PC-9 (cell line): ENCODE data around the gene LIMS2. TPM values are rescaled to one million over a fixed set of nuclear protein-coding genes. Genes with fewer than 3 reads are reported as not detected.

Experiments
- BruUV-seq: library from RNA; stranded (reverse); fragments of 400-500 nt; replicated peaks from 2 replicates; lab custom pipeline; 2021; lab: Mats Ljungman, UMichigan
- CTCF ChIA-PET: fragments of 300-600 bp; sonication (Branson Sonifier 250); formaldehyde crosslinking; loops from one replicate; lab custom pipeline; 2022; ENCODE audit warnings: antibody characterized with exemption; lab: Charles Lee
- POLR2A ChIA-PET: fragments of 300-600 bp; sonication (Branson Sonifier 250); formaldehyde crosslinking; loops from one replicate; lab custom pipeline; 2022; ENCODE audit warnings: antibody characterized with exemption; ENCODE audit not compliant: unreplicated experiment; lab: Charles Lee
- DNase-seq, 2 experiments: peaks; one replicate each; pipeline versions ENCODE4 v3.0.0 to v3.0.0-alpha.2; 2015 to 2022; ENCODE audit warnings: mixed read lengths in 1 of 2
- H2AFZ ChIP-seq: fragments of 200-600 bp; sonication (generic); 2 replicates; pipeline ENCODE4 v1.8.1; 2017; ENCODE audit warnings: antibody characterized with exemption
- H3F3A ChIP-seq: fragments of 200-600 bp; sonication (generic); 2 replicates; pipeline ENCODE4 v1.8.1; 2017; ENCODE audit warnings: antibody characterized with exemption, mild to moderate bottlenecking, low read depth; ENCODE audit not compliant: insufficient read depth
- H3K27ac ChIP-seq: fragments of 200-600 bp; sonication (generic); 2 replicates; pipeline ENCODE4 v1.6.1; 2016; ENCODE audit warnings: mixed run types
- H3K27me3 ChIP-seq: fragments of 200-600 bp; sonication (generic); 2 replicates; pipeline ENCODE4 v1.6.1; 2016; ENCODE audit warnings: low read depth, mixed run types; ENCODE audit not compliant: insufficient read depth
- H3K36me3 ChIP-seq: fragments of 200-600 bp; sonication (generic); 2 replicates; pipeline ENCODE4 v1.6.1; 2016; ENCODE audit warnings: low read depth, mixed run types
- H3K4me1 ChIP-seq: fragments of 200-600 bp; sonication (generic); replicated peaks from 2 replicates; pipeline ENCODE4 v1.6.1; 2016; ENCODE audit warnings: mixed run types; ENCODE audit not compliant: insufficient read depth
- H3K4me2 ChIP-seq: fragments of 200-600 bp; sonication (generic); 2 replicates; pipeline ENCODE4 v1.6.1; 2017; ENCODE audit warnings: mixed run types
- H3K4me3 ChIP-seq: fragments of 200-600 bp; sonication (generic); 2 replicates; pipeline ENCODE4 v1.6.1; 2016; ENCODE audit warnings: mixed run types
- H3K79me2 ChIP-seq: fragments of 200-600 bp; sonication (generic); 2 replicates; pipeline ENCODE4 v1.6.1; 2017; ENCODE audit warnings: low read depth, mixed run types
- H3K9me2 ChIP-seq: fragments of 200-600 bp; sonication (generic); 2 replicates; pipeline ENCODE4 v1.8.1; 2017; ENCODE audit warnings: mild to moderate bottlenecking; ENCODE audit not compliant: insufficient read depth
- H3K9me3 ChIP-seq: fragments of 200-600 bp; sonication (generic); 2 replicates; pipeline ENCODE4 v1.8.1; 2016; ENCODE audit warnings: low read depth; ENCODE audit not compliant: insufficient read depth
- H4K20me1 ChIP-seq: fragments of 200-600 bp; sonication (generic); 2 replicates; pipeline ENCODE4 v1.8.1; 2017; ENCODE audit not compliant: insufficient read depth
- CTCF ChIP-seq: fragments of 200-600 bp; sonication (generic); conservative IDR thresholded peaks from 2 replicates; pipeline ENCODE4 v1.6.1; 2017; ENCODE audit warnings: mixed run types, antibody characterized with exemption, mild to moderate bottlenecking, moderate library complexity
- EZH2 ChIP-seq: fragments of 200-600 bp; sonication (generic); IDR thresholded peaks from 2 replicates; pipeline ENCODE4 v1.8.0; 2017; ENCODE audit warnings: antibody characterized with exemption, low read depth
- intact Hi-C: fragments of 100-400 bp; cut with micrococcal nuclease; formaldehyde crosslinking; loops from one replicate; pipeline ENCODE4 v1.10.0; 2022; ENCODE audit not compliant: unreplicated experiment
- total RNA-seq: library from RNA; stranded (reverse); gene quantifications from 2 replicates; pipeline ENCODE4 v1.2.3, GENCODE V29; 2021

The LIMS2 gene
- total RNA-seq, 1 experiment from 2014 or later, result 1.4 TPM

- H3K36me3 ChIP-seq, result no peaks in the 10 kb centered on the region
- no peaks in the 10 kb centered on the region for H3K9me2 ChIP-seq
- H2AFZ ChIP-seq, result no peak overlapping the region
- ChIA-PET POLR2A (no interaction called here), CTCF (no interaction called here)
- H3K4me3 ChIP-seq, result no peak overlapping the region
- no peaks in the 10 kb centered on the region for H3F3A ChIP-seq
- no peaks in the 10 kb centered on the region for H3K4me1 ChIP-seq
- H3K4me2 ChIP-seq, result no peak overlapping the region
- TF ChIP-seq CTCF (no peak), EZH2 (no peak)
- H3K79me2 ChIP-seq, result no peaks in the 10 kb centered on the region
- peaks cover 74% of the 10 kb centered on the region for H3K27me3 ChIP-seq
- peaks cover 8% of the 10 kb centered on the region for H3K9me3 ChIP-seq
- DNase-seq, result no peak
- H4K20me1 ChIP-seq, result no peaks in the 10 kb centered on the region
- intact Hi-C loops, result no loop called here
- BruUV-seq, result no TSS peak
- H3K27ac ChIP-seq, result no peak overlapping the region
Measured at GRCh38 chr2:127614731-127615130, 60.6 kb downstream of the LIMS2 start.

- H3K27ac ChIP-seq, result no peak overlapping the region
- TF ChIP-seq CTCF, result no peak
- no peak for TF ChIP-seq EZH2
- H3K4me1 ChIP-seq, result no peaks in the 10 kb centered on the region
- H3K27me3 ChIP-seq, result peaks cover 78% of the 10 kb centered on the region
- no peak for DNase-seq
- ChIA-PET POLR2A (no interaction called here), CTCF (no interaction called here)
- intact Hi-C loops, result no loop called here
- no peaks in the 10 kb centered on the region for H3K9me2 ChIP-seq
- H3K4me3 ChIP-seq, result no peak overlapping the region
- H3K9me3 ChIP-seq, result peaks cover 8% of the 10 kb centered on the region
- H3K79me2 ChIP-seq, result no peaks in the 10 kb centered on the region
- H3K36me3 ChIP-seq, result no peaks in the 10 kb centered on the region
- no peaks in the 10 kb centered on the region for H4K20me1 ChIP-seq
- no peak overlapping the region for H2AFZ ChIP-seq
- H3K4me2 ChIP-seq, result no peak overlapping the region
- H3F3A ChIP-seq, result no peaks in the 10 kb centered on the region
- BruUV-seq, result no TSS peak
Measured at GRCh38 chr2:127614246-127614645, 61.1 kb downstream of the LIMS2 start.

- Histone ChIP-seq H3K27me3 (peaks cover 90% of the 10 kb centered on the region), H4K20me1 (no peaks in the 10 kb centered on the region), H2AFZ (no peak overlapping the region), H3K27ac (no peak overlapping the region), H3K4me2 (no peak overlapping the region), H3K4me1 (no peaks in the 10 kb centered on the region), H3K36me3 (no peaks in the 10 kb centered on the region), H3K79me2 (no peaks in the 10 kb centered on the region), H3F3A (no peaks in the 10 kb centered on the region), H3K9me3 (peaks cover 8% of the 10 kb centered on the region), H3K4me3 (no peak overlapping the region), H3K9me2 (no peaks in the 10 kb centered on the region)
- ChIA-PET POLR2A (no interaction called here), CTCF (no interaction called here)
- TF ChIP-seq CTCF (no peak), EZH2 (no peak)
- DNase-seq, result no peak
- BruUV-seq, result no TSS peak
- intact Hi-C loops, result no loop called here
Measured at GRCh38 chr2:127612111-127612822, 63.1 kb downstream of the LIMS2 start.
